GM19043 (cell line): ENCODE data around the gene SLC39A2.

ENCODE experiments used
- ATAC-seq: cut with Tn5 transposase; IDR thresholded peaks from one replicate; pipeline ENCODE4 v1.9.1; 2021; ENCODE audit warnings: low read depth; ENCODE audit not compliant: unreplicated experiment

The SLC39A2 gene

DNA sequence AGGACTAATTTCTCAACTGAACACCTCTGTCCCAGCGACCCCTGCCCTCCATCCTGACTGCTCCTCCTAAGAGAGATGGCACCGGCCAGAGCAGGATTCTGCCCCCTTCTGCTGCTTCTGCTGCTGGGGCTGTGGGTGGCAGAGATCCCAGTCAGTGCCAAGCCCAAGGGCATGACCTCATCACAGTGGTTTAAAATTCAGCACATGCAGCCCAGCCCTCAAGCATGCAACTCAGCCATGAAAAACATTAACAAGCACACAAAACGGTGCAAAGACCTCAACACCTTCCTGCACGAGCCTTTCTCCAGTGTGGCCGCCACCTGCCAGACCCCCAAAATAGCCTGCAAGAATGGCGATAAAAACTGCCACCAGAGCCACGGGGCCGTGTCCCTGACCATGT is 43.8 kb downstream of the SLC39A2 start:
- ATAC-seq: no peak

DNA sequence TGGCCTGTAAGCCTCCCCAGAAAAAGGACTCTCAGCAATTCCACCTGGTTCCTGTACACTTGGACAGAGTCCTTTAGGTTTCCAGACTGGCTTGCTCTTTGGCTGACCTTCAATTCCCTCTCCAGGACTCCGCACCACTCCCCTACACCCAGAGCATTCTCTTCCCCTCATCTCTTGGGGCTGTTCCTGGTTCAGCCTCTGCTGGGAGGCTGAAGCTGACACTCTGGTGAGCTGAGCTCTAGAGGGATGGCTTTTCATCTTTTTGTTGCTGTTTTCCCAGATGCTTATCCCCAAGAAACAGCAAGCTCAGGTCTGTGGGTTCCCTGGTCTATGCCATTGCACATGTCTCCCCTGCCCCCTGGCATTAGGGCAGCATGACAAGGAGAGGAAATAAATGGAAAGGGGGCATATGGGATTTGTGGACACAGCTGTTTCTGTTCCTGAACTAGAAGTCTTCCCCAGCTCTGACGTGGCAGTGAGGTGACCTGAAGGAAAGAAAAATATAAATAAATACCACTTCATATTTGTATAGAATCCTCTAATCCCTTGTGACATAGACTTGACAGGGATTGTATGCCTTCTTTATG is 44.4 kb downstream of the SLC39A2 start:
- no peak for ATAC-seq

DNA sequence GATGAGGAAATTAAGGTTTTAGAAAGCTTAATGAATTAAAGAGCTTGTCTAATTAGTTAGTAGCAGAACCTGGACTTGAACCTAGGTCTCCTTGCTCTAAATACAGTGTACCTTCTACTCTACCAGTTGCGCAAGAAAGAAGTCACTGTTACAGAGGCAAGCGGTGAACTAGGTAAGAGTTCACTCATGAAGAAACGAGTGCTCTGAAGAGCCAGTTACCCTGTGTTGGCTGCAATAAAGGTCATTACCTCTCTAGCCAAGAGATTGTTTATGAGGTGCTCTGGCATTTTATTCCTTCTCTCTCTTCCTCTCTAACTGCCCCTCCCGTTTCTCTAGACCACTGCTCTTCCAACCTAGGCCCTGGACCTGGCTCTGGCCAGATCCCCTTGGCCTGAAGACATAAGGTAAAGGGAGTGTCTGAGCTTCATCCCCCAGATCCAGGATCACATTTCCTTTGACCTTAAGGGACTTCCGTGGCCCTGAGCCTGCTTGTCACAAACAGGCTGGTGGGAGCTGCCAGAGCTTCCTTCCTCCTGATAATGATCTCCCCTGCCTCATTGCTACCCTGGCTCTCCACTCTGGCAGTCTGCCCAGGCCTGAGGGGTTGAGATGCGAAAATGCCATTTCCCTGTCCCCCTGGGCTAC is 45.0 kb downstream of the SLC39A2 start:
- ATAC-seq: no peak

DNA sequence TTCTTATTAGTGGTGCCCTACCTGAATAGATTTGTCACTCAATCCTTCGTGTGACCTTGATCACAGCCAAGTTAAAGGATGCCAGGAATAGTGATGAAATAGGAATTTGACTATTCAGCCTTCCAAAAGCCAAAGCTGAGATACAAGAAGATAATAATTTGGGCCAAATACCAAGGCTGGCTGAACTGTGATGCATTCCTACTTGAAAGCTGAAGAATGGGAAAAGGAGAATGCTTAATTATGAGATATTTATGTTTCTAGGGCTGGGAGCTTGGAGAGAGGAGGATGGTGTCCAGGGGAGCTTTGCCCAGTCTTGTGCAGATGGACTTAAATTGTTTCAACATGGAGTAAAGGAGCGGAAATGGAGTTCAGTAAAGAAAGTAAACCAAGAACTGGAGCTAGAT is 48.3 kb downstream of the SLC39A2 start:
- ATAC-seq: no peak

DNA sequence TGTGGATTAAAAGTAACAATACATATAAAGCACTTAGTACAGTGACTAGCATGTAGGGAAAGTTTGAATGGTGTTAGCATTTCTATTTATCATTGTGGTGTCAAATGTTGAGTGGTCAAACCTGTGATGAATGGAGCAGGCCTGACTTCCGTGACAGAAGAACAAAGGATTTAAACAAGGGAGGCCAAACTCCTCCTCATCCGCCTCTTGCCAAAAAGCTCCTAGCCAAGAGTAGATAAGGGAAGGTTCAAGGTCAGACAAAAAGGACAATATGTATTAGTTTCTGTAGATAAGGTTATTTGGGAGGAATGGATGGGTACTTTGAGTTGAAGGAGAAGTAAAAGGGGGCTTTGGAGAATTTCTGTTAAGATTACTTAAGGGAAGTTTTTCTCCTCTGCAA is 49.5 kb downstream of the SLC39A2 start:
- no peak for ATAC-seq

DNA sequence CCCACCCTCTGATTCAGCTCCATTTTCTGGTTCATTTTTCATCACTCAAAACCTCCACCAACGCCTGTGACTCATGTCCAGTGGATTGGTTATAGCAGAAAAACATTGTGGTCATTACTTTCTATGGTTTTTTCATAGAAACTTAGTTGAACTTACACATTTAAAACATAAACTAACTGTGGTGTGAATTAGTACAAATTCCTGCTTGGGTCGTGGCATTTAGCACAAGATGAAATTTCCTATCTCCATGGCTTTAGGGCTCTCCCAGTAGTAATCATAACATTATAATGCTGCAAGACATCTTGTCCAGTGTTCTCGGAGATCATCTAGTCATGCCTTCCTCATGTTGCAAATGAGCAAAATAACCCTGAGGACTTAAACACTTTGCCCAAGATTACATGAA is 50.2 kb downstream of the SLC39A2 start:
- ATAC-seq: no peak

DNA sequence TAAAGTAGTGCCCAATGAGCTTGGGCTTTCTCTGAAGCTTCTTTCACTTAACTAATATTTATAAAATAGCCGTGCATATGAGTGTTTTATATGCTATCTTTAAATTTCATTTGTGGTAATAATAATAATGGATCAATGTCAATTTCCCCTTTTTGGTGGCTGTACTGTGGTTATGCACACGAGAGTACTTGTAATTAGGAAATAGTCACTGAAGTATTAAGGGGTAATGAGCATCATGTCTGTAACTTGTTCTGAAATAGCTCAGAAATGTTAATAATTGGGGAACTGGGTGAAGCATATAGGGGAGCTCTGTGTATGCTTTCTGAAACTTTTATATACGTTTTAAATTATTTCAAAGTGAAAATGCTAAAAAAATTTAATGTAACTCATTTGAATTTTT is 51.5 kb downstream of the SLC39A2 start:
- ATAC-seq: no peak
